DND-41 (cell line): ENCODE data around the gene SLC22A14.

Source experiments
- ATAC-seq: fragments of 200-7000 bp; cut with Tn5 transposase; 3 replicates; pipeline ENCODE4 v1.9.1; 2021; ENCODE audit warnings: low read depth; ENCODE audit not compliant: insufficient read depth
- DNase-seq: peaks from one replicate; pipeline ENCODE4 v3.0.0-alpha.2; 2020
- H2AFZ ChIP-seq: 2 replicates; pipeline ENCODE4 v1.6.0; 2012; ENCODE audit warnings: low read depth, low read length
- H3K27ac ChIP-seq: 2 replicates; pipeline ENCODE4 v1.5.1; 2012; ENCODE audit warnings: low read length, inconsistent platforms
- H3K27me3 ChIP-seq: fragments of 200-600 bp; sonication (generic); 2 replicates; pipeline ENCODE4 v1.6.0; 2012; ENCODE audit warnings: low read length, mild to moderate bottlenecking, inconsistent platforms; ENCODE audit not compliant: insufficient read depth, poor library complexity
- H3K36me3 ChIP-seq: 2 replicates; pipeline ENCODE4 v1.5.1; 2012; ENCODE audit warnings: low read length, inconsistent platforms; ENCODE audit not compliant: insufficient read depth
- H3K4me1 ChIP-seq: 2 replicates; pipeline ENCODE4 v1.5.1; 2012; ENCODE audit warnings: mild to moderate bottlenecking, low read length; ENCODE audit not compliant: insufficient read depth
- H3K4me2 ChIP-seq: 2 replicates; pipeline ENCODE4 v1.6.0; 2012; ENCODE audit warnings: mild to moderate bottlenecking, moderate library complexity, low read length, inconsistent platforms; ENCODE audit not compliant: insufficient read depth
- H3K4me3 ChIP-seq, 2 experiments: fragments of 200-600 bp in 1 of 2; shearing (Covaris generic) in 1 of 2; 2 replicates each; pipeline ENCODE4 v1.5.1; 2012 to 2016; ENCODE audit warnings: inconsistent platforms in 2 of 2, low read length in 2 of 2, mild to moderate bottlenecking in 2 of 2, low read depth in 1 of 2, moderate library complexity in 1 of 2
- H3K79me2 ChIP-seq: 2 replicates; pipeline ENCODE4 v1.6.0; 2012; ENCODE audit warnings: low read length, inconsistent platforms; ENCODE audit not compliant: insufficient read depth
- H3K9ac ChIP-seq: 2 replicates; pipeline ENCODE4 v1.6.0; 2012; ENCODE audit warnings: low read depth, mild to moderate bottlenecking, inconsistent platforms, low read length, moderate library complexity
- H3K9me3 ChIP-seq: 2 replicates; pipeline ENCODE4 v1.5.1; 2012; ENCODE audit warnings: low read length, moderate library complexity, mild to moderate bottlenecking, inconsistent platforms; ENCODE audit not compliant: insufficient read depth, severe bottlenecking
- H4K20me1 ChIP-seq: 2 replicates; pipeline ENCODE4 v1.6.0; 2012; ENCODE audit warnings: low read length; ENCODE audit not compliant: insufficient read depth
- EZH2 ChIP-seq: IDR thresholded peaks from 3 replicates; pipeline ENCODE4 v1.6.1; 2012; ENCODE audit warnings: borderline replicate concordance, low read depth, mild to moderate bottlenecking, moderate library complexity, low read length, inconsistent platforms; ENCODE audit not compliant: severe bottlenecking
- TF ChIP-seq, protein P1 (sequence below): IDR thresholded peaks from 2 replicates; pipeline ENCODE4 v1.5.1; 2012; ENCODE audit warnings: borderline replicate concordance, low read length, moderate library complexity, mild to moderate bottlenecking; ENCODE audit not compliant: poor library complexity, severe bottlenecking; ENCODE audit errors: extremely low read depth

Gene SLC22A14

DNA sequence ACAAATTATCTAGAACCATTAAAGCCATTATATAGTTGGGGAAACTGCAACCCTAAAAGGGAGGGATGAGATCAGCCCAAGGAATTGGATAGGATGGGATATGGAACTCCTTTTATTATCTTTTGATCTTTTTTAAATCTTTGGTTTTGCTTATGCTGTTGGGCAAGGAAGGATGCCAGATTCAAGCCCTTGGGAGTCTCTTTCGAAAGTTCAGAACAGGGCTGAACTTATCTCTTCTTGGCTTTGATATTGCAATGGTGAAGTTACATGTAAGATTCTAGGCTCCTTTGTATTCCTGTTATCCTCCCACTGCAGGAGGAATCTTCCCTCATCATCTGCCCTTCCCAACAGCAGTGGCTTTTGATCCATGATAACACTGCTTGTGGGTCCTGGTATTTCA is 26.5 kb upstream of the SLC22A14 start:
- H3K79me2 ChIP-seq: no peaks in the 10 kb centered on the region
- H3K4me1 ChIP-seq: no peaks in the 10 kb centered on the region
- TF ChIP-seq EZH2: no peak
- TF ChIP-seq, protein P1, sequence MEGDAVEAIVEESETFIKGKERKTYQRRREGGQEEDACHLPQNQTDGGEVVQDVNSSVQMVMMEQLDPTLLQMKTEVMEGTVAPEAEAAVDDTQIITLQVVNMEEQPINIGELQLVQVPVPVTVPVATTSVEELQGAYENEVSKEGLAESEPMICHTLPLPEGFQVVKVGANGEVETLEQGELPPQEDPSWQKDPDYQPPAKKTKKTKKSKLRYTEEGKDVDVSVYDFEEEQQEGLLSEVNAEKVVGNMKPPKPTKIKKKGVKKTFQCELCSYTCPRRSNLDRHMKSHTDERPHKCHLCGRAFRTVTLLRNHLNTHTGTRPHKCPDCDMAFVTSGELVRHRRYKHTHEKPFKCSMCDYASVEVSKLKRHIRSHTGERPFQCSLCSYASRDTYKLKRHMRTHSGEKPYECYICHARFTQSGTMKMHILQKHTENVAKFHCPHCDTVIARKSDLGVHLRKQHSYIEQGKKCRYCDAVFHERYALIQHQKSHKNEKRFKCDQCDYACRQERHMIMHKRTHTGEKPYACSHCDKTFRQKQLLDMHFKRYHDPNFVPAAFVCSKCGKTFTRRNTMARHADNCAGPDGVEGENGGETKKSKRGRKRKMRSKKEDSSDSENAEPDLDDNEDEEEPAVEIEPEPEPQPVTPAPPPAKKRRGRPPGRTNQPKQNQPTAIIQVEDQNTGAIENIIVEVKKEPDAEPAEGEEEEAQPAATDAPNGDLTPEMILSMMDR: no peak
- no peak overlapping the region for H2AFZ ChIP-seq
- H3K27me3 ChIP-seq: no peaks in the 10 kb centered on the region
- H3K4me3 ChIP-seq: no peak overlapping the region
- H3K9ac ChIP-seq: no peak overlapping the region
- no peak for ATAC-seq
- H3K4me2 ChIP-seq: no peak overlapping the region
- H4K20me1 ChIP-seq: no peaks in the 10 kb centered on the region
- no peaks in the 10 kb centered on the region for H3K9me3 ChIP-seq
- no peak overlapping the region for H3K27ac ChIP-seq
- peaks cover 50% of the 10 kb centered on the region for H3K36me3 ChIP-seq
- DNase-seq: no peak

DNA sequence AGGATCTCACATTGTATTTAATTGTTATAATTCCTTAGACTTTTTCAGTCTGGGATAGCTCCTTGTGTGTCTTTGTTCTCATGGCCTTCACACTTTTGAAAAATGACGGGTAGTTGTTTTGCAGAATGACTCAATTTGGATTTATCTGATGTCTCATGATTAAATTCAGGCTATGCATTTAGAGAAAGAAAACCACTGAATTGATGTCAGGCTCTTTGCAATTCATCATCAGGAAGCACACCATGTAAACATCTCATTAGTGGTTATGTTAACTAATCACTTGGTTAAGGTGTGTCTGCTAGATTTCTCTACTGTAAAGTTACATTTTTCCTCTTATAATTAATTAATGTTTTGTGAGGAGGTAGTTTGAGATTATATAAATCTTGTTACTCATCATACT is 24.5 kb upstream of the SLC22A14 start:
- no peak overlapping the region for H3K4me3 ChIP-seq
- H3K9me3 ChIP-seq: no peaks in the 10 kb centered on the region
- H4K20me1 ChIP-seq: no peaks in the 10 kb centered on the region
- ATAC-seq (no peak), DNase-seq (no peak)
- no peak overlapping the region for H3K9ac ChIP-seq
- H2AFZ ChIP-seq: no peak overlapping the region
- no peaks in the 10 kb centered on the region for H3K4me1 ChIP-seq
- no peaks in the 10 kb centered on the region for H3K79me2 ChIP-seq
- no peaks in the 10 kb centered on the region for H3K27me3 ChIP-seq
- no peak overlapping the region for H3K27ac ChIP-seq
- H3K4me2 ChIP-seq: no peak overlapping the region
- H3K36me3 ChIP-seq: peaks cover 30% of the 10 kb centered on the region
- TF ChIP-seq EZH2: no peak
- TF ChIP-seq, protein P1: no peak

DNA sequence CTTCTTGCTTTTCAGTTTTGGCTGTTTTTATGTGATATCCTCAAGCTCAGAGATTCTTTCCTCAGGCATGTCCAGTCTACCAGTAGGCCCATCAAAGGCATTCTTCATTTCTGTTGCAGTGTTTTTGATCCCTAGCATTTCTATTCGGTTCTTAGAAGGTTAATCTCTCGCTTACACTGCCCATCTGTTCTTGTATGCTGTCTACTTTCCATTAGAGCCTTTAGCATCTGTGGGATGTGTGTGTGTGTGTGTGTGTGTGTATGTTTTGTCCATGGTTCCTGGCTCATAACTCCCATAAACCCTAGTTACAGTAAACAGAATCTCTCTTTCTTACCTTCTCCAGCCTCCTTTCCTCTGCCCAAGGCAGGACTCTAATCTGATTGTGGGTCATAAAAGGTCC is 21.6 kb upstream of the SLC22A14 start:
- no peak overlapping the region for H3K4me2 ChIP-seq
- H2AFZ ChIP-seq: no peak overlapping the region
- H3K4me3 ChIP-seq: no peak overlapping the region
- no peak for TF ChIP-seq EZH2
- TF ChIP-seq, protein P1: no peak
- H3K9me3 ChIP-seq: no peaks in the 10 kb centered on the region
- H3K27me3 ChIP-seq: no peaks in the 10 kb centered on the region
- no peak overlapping the region for H3K9ac ChIP-seq
- no peak for DNase-seq
- peaks cover 5% of the 10 kb centered on the region; the same call in 1 of the 2 replicates for H3K36me3 ChIP-seq
- no peaks in the 10 kb centered on the region for H3K4me1 ChIP-seq
- no peaks in the 10 kb centered on the region for H3K79me2 ChIP-seq
- no peaks in the 10 kb centered on the region for H4K20me1 ChIP-seq
- no peak for ATAC-seq
- no peak overlapping the region for H3K27ac ChIP-seq

DNA sequence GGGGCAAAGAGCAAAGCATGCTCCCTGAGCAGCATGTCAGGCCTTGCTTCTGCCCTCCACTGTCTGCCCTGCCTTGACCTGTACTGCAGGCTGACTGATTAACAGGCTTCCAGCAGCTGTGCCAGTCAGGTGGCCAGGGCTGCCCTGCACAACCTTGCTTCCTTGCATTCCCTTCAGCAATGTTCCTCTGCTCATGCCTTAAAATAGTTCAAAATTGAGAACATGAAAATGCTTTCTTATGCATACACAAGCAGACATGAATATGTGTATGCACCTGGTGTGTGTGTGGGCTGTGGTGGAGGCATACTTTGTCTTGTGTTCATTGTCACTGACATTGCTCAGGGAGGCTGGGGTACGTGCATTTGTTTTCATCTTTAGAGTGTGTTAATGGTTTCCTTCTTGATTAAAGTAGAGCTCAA is 17.7 kb upstream of the SLC22A14 start:
- TF ChIP-seq, protein P1: no peak
- no peak for TF ChIP-seq EZH2
- DNase-seq: no peak
- Histone ChIP-seq H2AFZ (no peak overlapping the region), H3K9me3 (no peaks in the 10 kb centered on the region), H3K9ac (no peak overlapping the region), H3K36me3 (no peaks in the 10 kb centered on the region; the same call in 1 of the 2 replicates), H3K27ac (no peak overlapping the region), H3K4me1 (no peaks in the 10 kb centered on the region), H3K79me2 (no peaks in the 10 kb centered on the region), H3K4me2 (no peak overlapping the region), H4K20me1 (no peaks in the 10 kb centered on the region), H3K4me3 (no peak overlapping the region), H3K27me3 (no peaks in the 10 kb centered on the region)
- ATAC-seq: no peak
